HUES64 (cell line): ENCODE results near the gene NLE1.

Experiments
- H3K27ac ChIP-seq: 2 replicates; pipeline ENCODE4 v1.7.0; 2013; ENCODE audit warnings: low read depth, low read length, inconsistent platforms
- H3K27me3 ChIP-seq: 2 replicates; pipeline ENCODE4 v1.6.1; 2013; ENCODE audit warnings: mild to moderate bottlenecking, low read length; ENCODE audit not compliant: insufficient read depth
- H3K36me3 ChIP-seq: 2 replicates; pipeline ENCODE4 v1.6.1; 2013; ENCODE audit warnings: mild to moderate bottlenecking, low read length; ENCODE audit not compliant: insufficient read depth
- H3K4me1 ChIP-seq: 2 replicates; pipeline ENCODE4 v1.6.1; 2013; ENCODE audit warnings: mild to moderate bottlenecking, low read length, moderate library complexity; ENCODE audit not compliant: insufficient read depth
- H3K4me3 ChIP-seq: 2 replicates; pipeline ENCODE4 v1.5.1; 2013; ENCODE audit warnings: mild to moderate bottlenecking, low read length, moderate library complexity
- H3K9ac ChIP-seq: 2 replicates; pipeline ENCODE4 v1.6.1; 2013; ENCODE audit warnings: mild to moderate bottlenecking, low read depth, low read length
- H3K9me3 ChIP-seq: 2 replicates; pipeline ENCODE4 v1.6.1; 2013; ENCODE audit warnings: low read depth, low read length; ENCODE audit not compliant: insufficient read depth
- WGBS: fragments of 150-250, 120-280 bp; methylation state at CpG from one replicate; pipeline ENCODE4 v1.1.7; 2013; ENCODE audit warnings: missing lambda C conversion rate; 5-methylcytosine and 5-hydroxymethylcytosine counted together

The NLE1 gene

GRCh38 chr17:35147375-35147905, 5.3 kb upstream of the NLE1 start, which contains the start of gene UNC45B:
Gene UNC45B, plus strand, starts transcription at chr17:35147817. Its CDS starts 447 bp downstream, at chr17:35148264.
- no peak within 1 kb of the TSS for H3K4me3 ChIP-seq
- H3K9ac ChIP-seq, result no peak within 1 kb of the TSS
- no peaks in the 10 kb centered on the region for H3K27me3 ChIP-seq
- H3K27ac ChIP-seq, result no peak within 1 kb of the TSS
- H3K4me1 ChIP-seq, result no peaks in the 10 kb centered on the region
- WGBS, result 74% methylated on average over 4 of the region's 4 CpGs
- no peaks in the 10 kb centered on the region for H3K36me3 ChIP-seq
- no peaks in the 10 kb centered on the region for H3K9me3 ChIP-seq

DNA sequence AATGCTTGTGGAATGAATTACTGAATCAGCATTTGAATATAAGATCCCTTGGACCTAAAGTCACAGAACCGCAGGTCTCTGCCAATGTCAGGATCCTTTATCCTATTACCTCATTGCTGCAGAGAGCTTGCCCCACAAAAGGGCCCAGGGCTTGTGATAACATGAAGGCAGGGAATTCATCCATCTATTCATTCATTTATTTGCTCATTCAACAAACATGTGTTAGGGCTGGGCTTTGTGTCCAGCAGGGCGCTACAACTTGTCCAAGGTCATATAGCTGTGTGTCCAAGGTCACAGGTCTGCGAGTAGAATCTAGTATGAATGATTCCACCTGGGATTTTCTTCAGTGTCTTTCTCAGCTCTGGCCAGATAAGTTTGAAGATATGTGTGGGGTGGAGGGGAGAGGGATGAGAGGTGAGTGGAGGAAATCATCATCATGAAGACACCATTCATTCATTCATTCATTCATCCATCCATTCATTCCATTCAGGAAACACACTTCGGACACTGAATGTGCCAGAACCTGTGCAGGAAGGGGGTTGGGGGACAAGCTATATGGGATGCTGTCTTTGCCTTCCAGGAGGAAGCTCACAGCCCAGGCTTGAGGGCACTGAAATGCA, 4.2 kb upstream of the NLE1 start:
- H3K4me3 ChIP-seq, result no peak overlapping the region
- no peaks in the 10 kb centered on the region for H3K27me3 ChIP-seq
- H3K9ac ChIP-seq, result no peak overlapping the region
- H3K4me1 ChIP-seq, result no peaks in the 10 kb centered on the region
- WGBS, result 94% methylated on average over 4 of the region's 4 CpGs
- no peak overlapping the region for H3K27ac ChIP-seq
- H3K36me3 ChIP-seq, result no peaks in the 10 kb centered on the region
- no peaks in the 10 kb centered on the region for H3K9me3 ChIP-seq

- Histone ChIP-seq H3K4me3 (no peak overlapping the region), H3K9ac (no peak overlapping the region), H3K27me3 (no peaks in the 10 kb centered on the region), H3K4me1 (no peaks in the 10 kb centered on the region), H3K27ac (no peak overlapping the region), H3K9me3 (no peaks in the 10 kb centered on the region), H3K36me3 (peaks cover 3% of the 10 kb centered on the region)
- WGBS, result 93% methylated on average over 4 of the region's 4 CpGs
Observed at GRCh38 chr17:35144840-35145239, 2.7 kb upstream of the NLE1 start.

DNA sequence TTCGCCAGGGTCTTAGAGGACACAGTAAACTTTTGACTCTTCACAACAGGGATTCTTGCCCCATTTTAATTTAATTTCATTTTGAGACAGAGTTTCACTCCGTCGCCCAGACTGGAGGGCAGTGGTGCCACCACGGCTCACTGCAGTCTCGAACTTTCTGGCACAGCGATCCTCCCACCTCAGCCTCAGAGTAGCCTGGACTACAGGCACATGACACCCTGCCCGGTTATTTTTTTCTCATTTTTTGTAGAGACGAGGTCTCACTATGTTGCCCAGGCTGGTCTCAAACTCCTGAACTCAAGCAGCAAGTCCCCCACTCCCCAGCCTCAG, 329 bp upstream of the NLE1 start:
- peaks cover 27% of the 10 kb centered on the region for H3K36me3 ChIP-seq
- no peak overlapping the region for H3K27ac ChIP-seq
- H3K9me3 ChIP-seq, result no peaks in the 10 kb centered on the region
- H3K9ac ChIP-seq, result no peak overlapping the region
- no peaks in the 10 kb centered on the region for H3K4me1 ChIP-seq
- peak overlapping the region; percentile 98 for H3K4me3 ChIP-seq
- H3K27me3 ChIP-seq, result no peaks in the 10 kb centered on the region
- 71% methylated on average over 8 of the region's 8 CpGs for WGBS

- H3K27ac ChIP-seq, result no peak overlapping the region
- WGBS, result 95% methylated on average over 6 of the region's 6 CpGs
- no peak overlapping the region for H3K4me3 ChIP-seq
- H3K27me3 ChIP-seq, result no peaks in the 10 kb centered on the region
- H3K9ac ChIP-seq, result no peak overlapping the region
- peaks cover 69% of the 10 kb centered on the region for H3K36me3 ChIP-seq
- no peaks in the 10 kb centered on the region for H3K9me3 ChIP-seq
- H3K4me1 ChIP-seq, result no peaks in the 10 kb centered on the region
Observed at GRCh38 chr17:35138218-35138617, 3.9 kb downstream of the NLE1 start.

- Histone ChIP-seq H3K36me3 (peaks cover 96% of the 10 kb centered on the region), H3K9ac (no peak overlapping the region), H3K4me3 (no peak overlapping the region), H3K9me3 (no peaks in the 10 kb centered on the region), H3K4me1 (no peaks in the 10 kb centered on the region), H3K27me3 (no peaks in the 10 kb centered on the region), H3K27ac (no peak overlapping the region)
- 95% methylated on average over 6 of the region's 6 CpGs for WGBS
Observed at GRCh38 chr17:35135322-35135721, 6.8 kb downstream of the NLE1 start.

- no peak overlapping the region for H3K4me3 ChIP-seq
- H3K27ac ChIP-seq, result no peak overlapping the region
- H3K27me3 ChIP-seq, result no peaks in the 10 kb centered on the region
- WGBS, result 97% methylated on average over 19 of the region's 22 CpGs
- H3K36me3 ChIP-seq, result peaks cover 74% of the 10 kb centered on the region
- no peak overlapping the region for H3K9ac ChIP-seq
- no peaks in the 10 kb centered on the region for H3K9me3 ChIP-seq
- H3K4me1 ChIP-seq, result no peaks in the 10 kb centered on the region
Observed at GRCh38 chr17:35132816-35133550, 9.1 kb downstream of the NLE1 start.

DNA sequence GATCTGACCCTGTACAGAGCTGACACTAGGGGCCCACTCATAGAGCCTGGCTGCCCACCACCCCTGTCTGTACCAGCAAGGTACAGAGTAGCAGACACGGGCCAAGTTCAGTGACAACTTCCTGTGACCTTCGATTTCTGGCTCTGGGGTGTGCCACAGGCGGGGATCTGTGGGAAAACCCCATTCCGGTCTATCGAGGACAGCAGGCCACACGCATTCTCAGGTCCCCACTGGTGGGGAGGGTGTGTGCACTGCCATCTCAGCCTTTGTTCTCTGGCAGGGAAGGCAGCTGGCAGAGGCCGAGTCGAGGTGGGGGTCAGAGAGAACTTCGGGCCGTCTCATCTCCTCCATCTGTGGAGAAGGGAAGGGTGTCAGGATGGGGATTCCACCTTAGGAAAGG, 10.0 kb downstream of the NLE1 start:
- no peaks in the 10 kb centered on the region for H3K27me3 ChIP-seq
- no peak overlapping the region for H3K9ac ChIP-seq
- no peak overlapping the region for H3K27ac ChIP-seq
- no peaks in the 10 kb centered on the region for H3K9me3 ChIP-seq
- WGBS, result 96% methylated on average over 10 of the region's 10 CpGs
- H3K4me1 ChIP-seq, result no peaks in the 10 kb centered on the region
- peaks cover 66% of the 10 kb centered on the region for H3K36me3 ChIP-seq
- H3K4me3 ChIP-seq, result no peak overlapping the region

- WGBS, result 97% methylated on average over 3 of the region's 3 CpGs
- H3K9me3 ChIP-seq, result no peaks in the 10 kb centered on the region
- H3K27me3 ChIP-seq, result no peaks in the 10 kb centered on the region
- H3K4me3 ChIP-seq, result no peak overlapping the region
- no peak overlapping the region for H3K27ac ChIP-seq
- no peak overlapping the region for H3K9ac ChIP-seq
- peaks cover 49% of the 10 kb centered on the region for H3K36me3 ChIP-seq
- H3K4me1 ChIP-seq, result no peaks in the 10 kb centered on the region
Observed at GRCh38 chr17:35130392-35130791, 11.7 kb downstream of the NLE1 start.

DNA sequence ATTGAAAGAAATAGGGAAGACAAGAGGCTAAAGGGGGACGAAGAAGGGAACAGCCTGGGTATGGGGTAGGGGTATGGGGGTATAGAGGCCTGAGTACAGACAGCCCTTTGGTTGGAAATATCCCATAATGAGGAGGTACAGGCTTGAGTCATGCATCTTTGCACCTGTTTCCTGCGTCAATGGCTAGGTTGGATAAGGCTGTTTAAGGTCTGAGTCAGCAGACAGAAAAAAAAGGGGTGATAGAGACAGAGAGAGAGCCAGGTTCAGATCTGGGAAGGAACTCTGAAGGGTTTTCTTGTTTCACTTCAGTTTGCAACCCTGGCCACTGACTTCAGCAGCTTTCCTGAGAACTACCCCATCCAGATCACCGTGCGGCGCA, 12.1 kb downstream of the NLE1 start:
- H3K9me3 ChIP-seq, result no peaks in the 10 kb centered on the region
- no peak overlapping the region for H3K9ac ChIP-seq
- no peak overlapping the region for H3K27ac ChIP-seq
- no peaks in the 10 kb centered on the region for H3K27me3 ChIP-seq
- H3K4me1 ChIP-seq, result no peaks in the 10 kb centered on the region
- H3K36me3 ChIP-seq, result peaks cover 44% of the 10 kb centered on the region
- H3K4me3 ChIP-seq, result no peak overlapping the region
- WGBS, result 96% methylated on average over 5 of the region's 5 CpGs

GRCh38 chr17:35129154-35129972, 12.7 kb downstream of the NLE1 start:
- Histone ChIP-seq H3K27ac (no peak overlapping the region), H3K4me1 (no peaks in the 10 kb centered on the region), H3K9ac (no peak overlapping the region), H3K9me3 (no peaks in the 10 kb centered on the region), H3K36me3 (peaks cover 38% of the 10 kb centered on the region), H3K27me3 (no peaks in the 10 kb centered on the region), H3K4me3 (no peak overlapping the region)
- WGBS, result 89% methylated on average over 11 of the region's 11 CpGs
